ENCODE data around the gene KLF12. TPM values are rescaled to one million over a fixed set of nuclear protein-coding genes. Genes with fewer than 3 reads are reported as not detected.

KLF12 gene
- total RNA-seq, 1 donor from 2014 or later: 28.6 TPM

DNA sequence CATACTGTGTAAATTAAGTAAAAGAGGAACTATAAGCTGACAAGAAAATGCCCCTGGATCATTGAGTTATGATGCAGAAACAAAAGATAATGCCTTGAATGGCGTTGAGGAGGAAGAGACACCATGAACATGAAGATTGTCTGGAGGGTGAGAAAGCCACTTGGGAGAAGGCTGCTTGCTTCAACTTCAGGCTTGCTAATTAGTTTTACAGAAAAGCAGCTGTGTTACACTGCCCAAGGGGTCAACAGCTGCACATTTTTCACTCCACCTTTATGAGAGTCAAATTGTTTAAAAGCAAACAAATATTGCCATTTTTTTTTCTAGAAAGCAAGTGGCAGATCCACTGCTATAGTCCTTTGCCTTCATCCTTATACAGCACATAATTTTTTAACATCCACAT is 35.5 kb upstream of the KLF12 start:
- Mint-ChIP-seq H3K4me3 (no peak overlapping the region), H3K27me3 (ENCODE audit: low read depth) (no peaks in the 10 kb centered on the region), H3K9me3 (no peaks in the 10 kb centered on the region), H3K27ac (ENCODE audit: unreplicated experiment) (no peak overlapping the region), H3K36me3 (ENCODE audit: low read depth) (no peaks in the 10 kb centered on the region), H3K4me1 (peaks cover 15% of the 10 kb centered on the region)
- DNase-seq (ENCODE audit: low read depth, low spot score): no peak
- no peak for TF ChIP-seq CTCF (conservative IDR thresholded peaks at IDR 0.05)

- Mint-ChIP-seq H3K27me3 (ENCODE audit: low read depth) (no peaks in the 10 kb centered on the region), H3K9me3 (no peaks in the 10 kb centered on the region), H3K27ac (ENCODE audit: unreplicated experiment) (no peak overlapping the region), H3K4me3 (no peak overlapping the region), H3K36me3 (ENCODE audit: low read depth) (no peaks in the 10 kb centered on the region), H3K4me1 (peaks cover 15% of the 10 kb centered on the region)
- DNase-seq (ENCODE audit: low read depth, low spot score): no peak
- TF ChIP-seq CTCF (conservative IDR thresholded peaks at IDR 0.05): no peak
These were observed 34.1 kb upstream of the KLF12 start for GRCh38 chr13:74168263-74168675.

DNA sequence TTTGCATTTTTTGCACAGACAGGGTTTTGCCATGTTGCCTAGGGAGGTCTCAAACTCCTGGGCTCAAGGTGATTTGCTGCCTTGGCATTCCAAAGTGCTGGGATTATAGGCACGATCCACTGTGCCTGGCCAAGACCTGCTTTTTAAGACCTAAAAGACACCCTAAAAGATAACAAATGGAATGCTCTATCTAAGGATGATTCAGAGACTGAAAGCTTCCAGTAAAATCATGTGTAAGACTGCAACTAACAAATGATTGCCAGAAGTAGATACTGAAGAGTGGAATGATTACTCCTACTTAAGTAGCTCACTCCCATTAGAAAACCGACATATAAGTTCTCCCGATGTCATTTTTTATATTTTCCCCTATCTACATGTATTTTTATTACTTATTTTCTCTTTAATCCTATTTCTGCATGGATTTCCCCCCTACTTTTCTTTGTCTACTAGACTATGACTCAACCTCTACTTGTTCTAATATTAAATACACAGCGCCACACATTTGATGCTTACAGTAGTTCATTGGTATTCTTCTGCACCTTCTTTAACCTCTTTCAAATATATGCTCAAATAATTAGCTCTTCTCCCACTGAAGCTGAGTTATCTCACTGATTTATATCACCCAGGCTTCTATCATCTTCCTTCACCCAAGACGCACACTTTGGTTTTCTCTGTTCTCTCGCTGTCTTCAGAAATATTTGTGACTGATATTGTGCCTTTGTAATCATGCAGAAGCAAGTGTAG is 32.2 kb upstream of the KLF12 start:
- no peak for TF ChIP-seq CTCF (conservative IDR thresholded peaks at IDR 0.05)
- no peak for DNase-seq (ENCODE audit: low read depth, low spot score)
- Mint-ChIP-seq H3K27ac (ENCODE audit: unreplicated experiment) (no peak overlapping the region), H3K36me3 (ENCODE audit: low read depth) (no peaks in the 10 kb centered on the region), H3K27me3 (ENCODE audit: low read depth) (no peaks in the 10 kb centered on the region), H3K4me1 (peaks cover 22% of the 10 kb centered on the region), H3K9me3 (no peaks in the 10 kb centered on the region), H3K4me3 (no peak overlapping the region)

DNA sequence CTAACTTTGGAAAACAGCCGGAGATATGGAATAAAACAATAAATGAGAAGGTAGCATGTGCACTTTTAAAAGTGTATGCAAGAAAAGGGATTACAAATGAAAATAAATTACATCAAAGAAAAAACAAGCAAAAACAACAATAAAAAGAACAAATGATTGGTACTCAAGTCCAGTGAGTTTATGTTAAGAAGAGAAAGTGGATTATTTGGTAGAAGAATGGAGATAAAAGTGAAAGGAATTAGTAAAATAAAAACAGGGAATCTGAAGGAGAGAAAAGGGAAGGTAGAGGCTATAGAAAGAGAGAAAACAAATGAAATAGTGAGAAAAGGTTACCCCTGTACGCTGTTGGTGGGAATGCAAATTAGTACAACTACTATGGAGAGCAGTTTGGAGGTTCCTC is 28.6 kb upstream of the KLF12 start:
- no peaks in the 10 kb centered on the region for H3K9me3 Mint-ChIP-seq
- TF ChIP-seq CTCF (conservative IDR thresholded peaks at IDR 0.05): no peak
- H3K4me1 Mint-ChIP-seq: peaks cover 15% of the 10 kb centered on the region
- no peak overlapping the region for H3K27ac Mint-ChIP-seq (ENCODE audit: unreplicated experiment)
- H3K4me3 Mint-ChIP-seq: no peak overlapping the region
- no peaks in the 10 kb centered on the region for H3K36me3 Mint-ChIP-seq (ENCODE audit: low read depth)
- H3K27me3 Mint-ChIP-seq (ENCODE audit: low read depth): no peaks in the 10 kb centered on the region
- DNase-seq (ENCODE audit: low read depth, low spot score): no peak

DNA sequence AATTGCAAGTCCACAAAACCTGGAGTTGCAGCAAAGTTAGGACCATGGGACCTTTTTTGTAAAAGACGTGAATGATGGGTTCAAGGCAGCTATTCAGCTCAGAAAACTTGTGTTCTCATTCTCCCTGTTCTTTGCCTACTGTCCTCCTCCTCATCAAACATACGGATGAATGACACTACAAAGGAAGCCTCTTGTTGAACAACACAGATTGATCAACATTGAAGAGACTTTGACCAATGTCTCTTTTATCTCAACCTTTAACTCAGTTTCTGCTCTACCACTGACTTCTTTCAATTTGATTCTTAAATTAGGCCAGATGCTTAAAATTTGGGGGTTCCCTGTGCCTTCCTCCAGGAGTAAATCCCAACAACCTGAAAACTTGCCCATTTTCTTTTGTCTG is 27.9 kb upstream of the KLF12 start:
- TF ChIP-seq CTCF (conservative IDR thresholded peaks at IDR 0.05): no peak
- Mint-ChIP-seq H3K4me1 (peaks cover 16% of the 10 kb centered on the region), H3K36me3 (ENCODE audit: low read depth) (no peaks in the 10 kb centered on the region), H3K9me3 (no peaks in the 10 kb centered on the region), H3K4me3 (no peak overlapping the region), H3K27me3 (ENCODE audit: low read depth) (no peaks in the 10 kb centered on the region), H3K27ac (ENCODE audit: unreplicated experiment) (no peak overlapping the region)
- DNase-seq (ENCODE audit: low read depth, low spot score): no peak
